CD1c-positive myeloid dendritic cell (primary cell): ENCODE results near the gene BCAM.
A peak's percentile ranks its signal among the peaks of the same experiment; 100 is the strongest.
"Not testable (repeated sequence)": the region's sequence is repeated elsewhere in the genome, so short reads cannot be mapped to it uniquely, and the experiment has no call there.

Experiments
- DNase-seq: peaks from one replicate; pipeline ENCODE4 v3.0.0-alpha.2; 2016; ENCODE audit errors: extremely low spot score

BCAM gene, protein sequence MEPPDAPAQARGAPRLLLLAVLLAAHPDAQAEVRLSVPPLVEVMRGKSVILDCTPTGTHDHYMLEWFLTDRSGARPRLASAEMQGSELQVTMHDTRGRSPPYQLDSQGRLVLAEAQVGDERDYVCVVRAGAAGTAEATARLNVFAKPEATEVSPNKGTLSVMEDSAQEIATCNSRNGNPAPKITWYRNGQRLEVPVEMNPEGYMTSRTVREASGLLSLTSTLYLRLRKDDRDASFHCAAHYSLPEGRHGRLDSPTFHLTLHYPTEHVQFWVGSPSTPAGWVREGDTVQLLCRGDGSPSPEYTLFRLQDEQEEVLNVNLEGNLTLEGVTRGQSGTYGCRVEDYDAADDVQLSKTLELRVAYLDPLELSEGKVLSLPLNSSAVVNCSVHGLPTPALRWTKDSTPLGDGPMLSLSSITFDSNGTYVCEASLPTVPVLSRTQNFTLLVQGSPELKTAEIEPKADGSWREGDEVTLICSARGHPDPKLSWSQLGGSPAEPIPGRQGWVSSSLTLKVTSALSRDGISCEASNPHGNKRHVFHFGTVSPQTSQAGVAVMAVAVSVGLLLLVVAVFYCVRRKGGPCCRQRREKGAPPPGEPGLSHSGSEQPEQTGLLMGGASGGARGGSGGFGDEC

DNA sequence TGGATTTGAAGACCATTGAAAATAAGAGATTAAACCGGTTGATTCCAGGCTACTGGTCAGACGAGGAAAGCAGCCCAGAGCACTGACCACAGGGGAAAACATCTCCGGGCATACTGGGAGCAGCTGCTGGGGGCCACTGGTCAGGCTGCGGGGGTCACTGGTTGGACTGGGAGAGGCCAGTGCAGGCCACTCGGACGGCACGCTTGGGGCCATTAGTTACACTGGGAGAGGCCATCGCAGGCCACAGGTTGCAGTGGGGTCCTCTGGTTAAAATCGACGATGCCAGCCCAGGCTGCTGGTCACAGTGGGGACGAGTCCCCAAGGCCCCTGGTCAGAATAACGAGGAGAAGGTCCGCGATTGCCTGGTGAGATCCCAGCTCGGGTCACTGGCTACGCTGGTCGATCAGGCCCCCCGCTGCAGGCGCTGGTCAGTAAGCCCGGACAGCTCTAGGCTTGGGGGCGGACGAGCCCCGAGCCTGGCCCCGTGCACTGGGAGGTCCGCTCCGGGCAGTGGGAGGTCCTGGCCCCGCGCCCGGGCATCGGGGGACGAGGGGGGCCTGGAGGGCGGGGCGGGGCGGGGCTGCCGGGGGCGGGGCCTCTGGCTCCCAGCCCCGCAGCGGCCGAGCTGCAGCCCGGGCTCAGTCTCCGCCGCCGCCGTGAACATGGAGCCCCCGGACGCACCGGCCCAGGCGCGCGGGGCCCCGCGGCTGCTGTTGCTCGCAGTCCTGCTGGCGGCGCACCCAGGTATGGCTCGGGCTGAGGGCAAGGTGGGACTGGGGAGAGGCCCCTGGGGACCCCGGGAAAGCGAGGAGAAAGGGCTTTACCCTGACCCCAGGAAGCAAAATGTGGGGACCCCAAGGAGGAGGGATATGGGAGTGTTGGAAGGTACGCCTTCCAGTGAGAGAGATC lies at the start of gene BCAM:
BCAM (plus strand) TSS at position 641 of the 909 bp plus-strand sequence; CDS start at position 663, 22 bp downstream.
- DNase-seq = peak; percentile 46

DNA sequence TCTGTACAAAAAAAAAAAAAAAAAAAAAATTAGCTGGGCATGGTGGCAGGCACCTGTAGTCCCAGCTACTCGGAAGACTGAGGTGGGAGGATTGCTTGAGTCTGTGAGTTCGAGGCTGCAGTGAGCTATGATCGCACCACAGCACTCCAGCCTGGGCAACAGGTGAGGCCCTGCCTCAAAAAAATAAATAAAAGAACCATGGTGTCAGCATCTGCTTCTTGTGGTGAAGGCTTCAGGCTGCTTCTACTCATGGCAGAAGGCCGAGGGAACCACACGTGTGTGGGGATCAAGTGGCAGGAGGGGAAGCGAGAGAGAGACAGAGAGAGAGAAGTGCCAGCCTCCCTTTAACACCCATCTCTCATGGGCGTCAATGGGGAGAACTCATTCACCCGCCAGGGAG lies 46.9 kb upstream of the BCAM start:
- no peak for DNase-seq

DNA sequence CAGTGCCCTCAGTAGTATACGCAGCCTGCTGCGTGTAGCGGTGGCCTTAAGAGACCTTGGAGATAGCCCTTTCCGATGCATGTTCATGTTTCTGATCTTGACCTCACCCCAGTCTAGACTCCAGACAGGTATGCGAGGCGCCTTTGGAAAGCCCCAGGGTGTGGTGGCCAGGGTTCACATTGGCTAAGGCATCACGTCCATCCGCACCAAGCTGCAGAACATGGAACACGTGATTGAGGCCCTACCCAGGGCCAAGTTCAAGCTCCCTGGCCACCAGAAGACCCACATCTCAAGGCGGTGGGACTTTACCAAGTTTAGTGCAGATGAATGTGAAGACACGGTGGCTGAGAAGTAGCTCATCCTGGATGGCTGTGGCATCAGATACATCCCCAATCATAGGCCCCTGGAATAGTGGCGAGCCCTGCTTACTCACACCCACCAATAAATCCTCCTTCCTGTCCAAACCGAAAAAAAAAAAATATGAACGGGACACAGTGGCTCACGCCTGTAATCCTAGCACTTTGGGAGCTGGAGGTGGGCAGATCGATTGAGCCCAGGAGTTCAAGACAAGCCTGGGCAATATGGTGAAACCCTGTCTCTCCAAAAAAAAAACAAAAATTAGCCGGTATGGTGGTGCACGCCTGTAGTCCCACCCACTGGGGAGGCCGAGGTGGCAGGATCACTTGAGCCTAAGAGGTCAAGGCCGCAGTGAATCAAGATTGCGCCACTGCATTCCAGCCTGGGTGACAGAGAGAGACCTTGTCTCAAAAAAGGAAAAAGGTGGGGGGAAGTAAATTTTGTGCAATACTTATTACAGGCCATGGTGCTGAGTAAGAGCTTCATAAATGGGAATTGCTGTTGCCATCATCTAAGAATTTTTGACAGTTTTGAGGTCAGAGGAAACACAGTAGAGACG lies 43.6 kb upstream of the BCAM start:
- DNase-seq = peak; percentile 83

DNA sequence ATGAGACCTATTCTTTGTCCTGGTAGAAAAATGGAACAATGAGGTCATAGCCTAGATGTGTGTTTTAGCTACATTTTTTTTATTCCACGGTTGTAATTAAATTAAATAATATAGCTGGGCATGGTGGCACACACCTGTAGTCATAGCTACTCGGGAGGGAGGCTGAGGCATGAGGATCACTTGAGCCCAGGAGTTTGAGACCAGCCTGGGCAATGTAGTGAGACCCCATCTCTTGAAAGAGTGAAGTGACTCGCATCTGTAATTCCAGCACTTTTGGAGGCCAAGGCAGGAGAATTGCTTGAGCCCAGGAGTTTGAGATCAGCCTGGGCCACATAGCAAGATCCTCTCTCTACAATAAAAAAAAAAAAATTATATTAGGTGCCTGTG lies 43.0 kb upstream of the BCAM start:
- DNase-seq = no peak

DNA sequence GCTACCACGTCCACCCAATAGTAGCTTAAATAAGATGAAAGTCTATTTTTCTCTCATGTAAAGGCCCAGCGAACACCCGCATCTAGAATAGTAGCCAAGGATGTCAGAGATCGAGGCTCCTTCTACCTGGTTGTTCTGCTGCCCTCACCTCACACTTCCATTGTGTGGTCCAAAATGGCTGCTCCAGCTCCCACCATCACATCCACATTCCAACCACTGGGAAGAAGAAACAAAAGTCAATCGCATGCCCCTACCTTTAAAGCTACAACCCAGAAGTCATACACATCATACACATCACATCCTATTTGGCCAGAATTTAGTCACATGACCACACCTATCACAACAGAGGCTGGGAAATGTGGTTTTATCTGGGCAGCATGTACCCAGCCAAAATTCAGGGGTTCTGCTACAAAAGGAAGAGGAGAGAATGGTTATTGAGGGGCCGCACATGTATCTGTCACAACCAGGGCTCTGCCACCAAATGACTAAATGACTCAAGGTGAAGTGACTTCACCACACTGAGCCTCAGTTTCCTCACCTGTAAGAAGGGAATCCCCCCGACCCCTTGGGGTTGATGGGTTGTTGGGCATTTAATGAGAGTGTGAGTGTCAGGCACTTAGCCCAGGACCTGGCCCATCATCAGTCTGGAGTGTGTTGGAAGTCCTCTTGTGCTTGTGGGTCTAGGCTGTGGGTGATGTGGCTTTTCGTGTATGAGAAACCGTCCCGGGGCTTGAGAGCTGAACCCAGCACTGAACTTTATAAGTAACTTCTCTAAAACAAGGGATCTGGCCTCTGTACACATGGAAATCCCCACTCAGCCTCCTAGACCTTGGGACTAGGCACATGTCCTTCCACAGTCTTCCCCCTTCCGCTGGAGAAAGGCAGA lies 41.4 kb upstream of the BCAM start:
- DNase-seq = peak; percentile 75

DNA sequence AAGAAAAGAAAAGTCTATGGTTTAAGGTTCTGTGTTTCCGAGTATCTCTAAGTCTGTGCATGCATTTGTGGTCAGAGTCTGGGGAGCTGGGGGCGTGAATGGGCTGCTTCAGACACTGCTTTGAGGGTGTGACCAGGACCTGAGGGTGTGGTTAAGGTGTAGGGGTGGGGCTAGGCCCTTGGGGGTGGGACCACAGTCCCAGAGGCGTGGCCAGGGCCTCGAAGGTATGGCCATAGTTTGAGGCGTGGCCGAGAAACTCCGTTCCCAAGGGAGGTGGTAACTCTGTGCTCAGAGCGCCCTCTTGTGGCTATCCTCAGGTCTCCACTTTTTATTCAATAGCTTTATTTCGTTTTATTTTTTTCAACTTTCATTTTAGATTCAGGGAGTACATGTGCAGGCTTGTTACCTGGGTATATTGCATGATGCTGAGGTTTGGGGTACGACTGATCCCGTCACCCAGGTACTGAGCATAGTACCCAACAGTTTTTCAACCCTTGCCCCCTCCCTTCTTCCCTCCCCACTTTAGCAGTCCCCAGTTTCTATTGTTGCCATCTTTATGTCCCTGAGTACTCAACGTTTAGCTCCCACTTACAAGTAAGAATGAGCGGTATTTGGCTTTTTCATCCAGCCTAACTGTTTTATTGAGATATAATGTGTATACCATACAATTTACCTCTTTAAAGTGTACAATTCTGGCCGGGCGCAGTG lies 38.2 kb upstream of the BCAM start:
- DNase-seq = peak; percentile 99

DNA sequence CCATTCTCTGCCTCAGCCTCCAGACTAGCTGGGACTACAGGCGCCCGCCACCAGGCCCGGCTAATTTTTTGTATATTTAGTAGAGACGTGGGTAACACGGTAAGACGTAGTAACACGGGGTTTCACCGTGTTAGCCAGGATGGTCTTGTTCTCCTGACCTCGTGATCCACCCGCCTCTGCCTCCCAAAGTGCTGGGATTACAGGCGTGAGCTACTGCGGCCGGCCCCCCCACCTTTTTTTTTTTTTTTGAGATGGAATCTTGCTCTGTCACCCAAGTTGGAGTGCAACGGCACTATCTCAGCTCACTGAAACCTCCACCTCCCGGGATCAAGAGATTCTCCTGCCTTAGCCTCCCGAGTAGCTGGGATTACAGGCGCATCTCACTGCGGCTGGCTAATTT lies 36.8 kb upstream of the BCAM start:
- DNase-seq = not testable (repeated sequence)

DNA sequence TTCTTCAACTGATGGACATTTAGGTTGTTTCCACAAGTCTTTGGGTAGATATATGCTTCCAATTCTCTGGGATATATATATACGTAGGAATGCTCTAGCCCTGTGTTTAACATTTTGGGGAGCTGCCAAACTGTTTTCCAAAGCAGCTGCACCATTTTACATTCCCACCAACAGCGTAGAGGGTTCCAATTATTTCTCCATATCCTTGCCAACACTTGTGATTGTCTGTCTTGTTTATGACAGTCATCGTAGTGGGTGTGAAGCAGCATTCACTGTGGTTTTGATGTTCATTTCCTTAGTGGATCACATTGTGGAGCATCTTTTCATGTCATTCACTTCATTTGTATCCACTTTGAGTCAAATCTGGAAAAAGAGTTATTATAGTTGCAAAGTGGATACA lies 35.9 kb upstream of the BCAM start:
- no peak for DNase-seq

DNA sequence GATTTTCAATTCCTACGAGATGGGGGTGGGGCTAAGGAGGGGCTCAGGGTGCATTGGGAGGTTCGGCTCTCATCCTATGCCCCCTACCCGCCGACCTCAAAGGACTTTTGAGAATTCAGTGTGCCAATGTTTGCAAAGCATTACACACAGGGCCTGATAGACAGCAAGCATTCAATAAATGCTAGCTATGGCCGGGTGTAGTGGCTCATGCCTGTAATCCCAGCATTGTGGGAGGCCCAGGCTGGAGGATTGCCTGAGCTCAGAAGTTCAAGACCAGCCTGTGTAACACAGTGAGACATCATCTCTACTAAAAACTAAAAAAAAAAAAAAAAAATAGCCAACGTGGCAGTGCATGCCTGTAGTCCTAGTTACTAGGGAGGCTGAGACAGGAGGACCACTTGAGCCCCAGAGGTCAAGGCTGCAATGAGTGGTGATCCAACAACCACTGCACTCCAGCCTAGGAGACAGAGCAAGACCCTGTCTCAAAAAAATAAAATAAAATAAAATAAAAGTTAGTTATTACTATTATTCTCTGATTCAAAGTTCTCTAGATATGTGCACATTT lies 33.1 kb upstream of the BCAM start:
- no peak for DNase-seq

DNA sequence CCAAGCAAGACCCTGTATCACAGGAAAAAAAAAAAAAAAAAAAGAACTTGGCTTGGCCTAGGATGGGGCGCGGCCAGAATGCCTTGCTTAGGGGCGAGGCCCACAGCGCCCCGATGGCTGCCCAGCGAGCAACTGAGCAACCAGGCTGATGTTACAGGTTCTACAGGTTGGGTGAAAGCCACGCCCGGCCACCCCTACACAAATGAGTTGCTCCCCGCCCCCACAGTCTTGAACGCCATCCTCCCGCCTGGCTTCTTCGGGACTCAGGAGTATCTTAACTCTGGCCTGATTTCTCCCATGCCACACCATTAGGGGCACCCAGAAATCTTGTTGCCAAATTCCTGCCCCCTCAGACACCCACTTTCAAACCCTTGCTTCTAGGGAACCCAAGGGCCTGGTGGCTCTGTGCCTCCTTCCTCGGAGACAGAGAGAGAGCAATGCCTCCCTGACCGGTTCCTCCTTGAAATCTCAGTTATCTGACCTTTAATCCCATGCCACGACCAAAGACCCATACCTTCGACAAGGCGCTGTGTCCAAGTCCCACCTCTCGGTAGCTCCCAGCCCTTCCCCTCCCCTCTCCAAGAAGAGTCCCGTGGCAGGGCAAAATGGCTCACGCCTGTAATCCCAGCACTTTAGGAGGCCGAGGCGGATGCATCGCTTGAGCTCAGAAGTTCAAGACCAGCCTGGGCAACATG lies 32.4 kb upstream of the BCAM start:
- DNase-seq = no peak

DNA sequence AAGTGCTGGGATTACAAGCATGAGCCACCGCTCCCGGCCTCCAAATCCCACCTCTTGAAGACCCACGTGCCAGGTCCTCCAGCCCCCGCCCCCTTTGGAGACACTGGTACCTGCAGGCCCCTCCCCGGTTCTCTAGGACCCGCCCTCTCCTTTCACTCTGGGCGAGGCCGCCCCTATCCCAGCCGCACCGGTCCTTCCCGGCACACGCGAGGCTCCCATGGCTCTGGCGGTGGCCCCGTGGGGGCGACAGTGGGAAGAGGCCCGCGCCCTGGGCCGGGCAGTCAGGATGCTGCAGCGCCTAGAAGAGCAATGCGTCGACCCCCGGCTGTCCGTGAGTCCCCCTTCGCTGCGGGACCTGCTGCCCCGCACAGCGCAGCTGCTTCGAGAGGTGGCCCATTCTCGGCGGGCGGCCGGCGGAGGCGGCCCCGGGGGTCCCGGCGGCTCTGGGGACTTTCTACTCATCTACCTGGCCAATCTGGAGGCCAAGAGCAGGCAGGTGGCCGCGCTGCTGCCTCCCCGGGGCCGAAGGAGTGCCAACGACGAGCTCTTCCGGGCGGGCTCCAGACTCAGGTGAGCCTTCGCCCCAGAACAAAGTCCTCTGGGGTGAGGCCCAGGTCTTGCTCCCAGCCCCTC lies 31.1 kb upstream of the BCAM start, which contains the start of gene CBLC:
CBLC (plus strand) TSS at position 176 of the 633 bp plus-strand sequence; CDS start at position 218, 42 bp downstream.
- no peak for DNase-seq

DNA sequence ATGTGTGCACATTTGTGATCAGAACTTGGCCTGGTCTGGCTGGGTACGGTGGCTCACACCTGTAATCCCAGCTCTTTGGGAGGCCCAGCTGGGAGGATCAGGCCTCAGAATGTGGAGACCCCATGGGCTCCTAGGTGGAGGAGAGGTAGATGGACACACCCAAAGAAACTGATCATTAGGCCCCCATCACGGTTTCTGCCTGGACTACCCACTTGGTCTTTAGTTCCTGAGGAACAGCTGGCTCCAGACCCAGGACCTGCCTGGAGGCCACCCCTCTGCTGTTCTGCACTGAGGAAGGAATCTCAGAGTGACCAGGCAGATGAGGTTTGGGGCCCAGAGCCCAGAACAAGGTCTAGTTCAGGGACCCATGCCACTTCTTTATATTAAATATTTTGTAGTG lies 29.8 kb upstream of the BCAM start:
- no peak for DNase-seq

DNA sequence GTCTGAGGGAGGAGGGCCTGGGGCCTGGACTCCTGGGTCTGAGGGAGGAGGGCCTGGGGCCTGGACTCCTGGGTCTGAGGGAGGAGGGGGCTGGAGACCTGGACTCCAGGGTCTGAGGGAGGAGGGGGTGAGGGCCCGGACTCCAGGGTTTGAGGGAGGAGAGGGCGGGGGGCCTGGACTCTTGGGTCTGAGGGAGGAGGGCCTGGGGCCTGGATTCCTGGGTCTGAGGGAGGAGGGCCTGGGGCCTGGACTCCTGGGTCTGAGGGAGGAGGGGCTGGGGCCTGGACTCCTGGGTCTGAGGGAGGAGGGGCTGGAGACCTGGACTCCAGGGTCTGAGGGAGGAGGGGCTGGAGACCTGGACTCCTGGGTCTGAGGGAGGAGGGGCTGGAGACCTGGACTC lies 27.2 kb upstream of the BCAM start:
- DNase-seq = not testable (repeated sequence)

DNA sequence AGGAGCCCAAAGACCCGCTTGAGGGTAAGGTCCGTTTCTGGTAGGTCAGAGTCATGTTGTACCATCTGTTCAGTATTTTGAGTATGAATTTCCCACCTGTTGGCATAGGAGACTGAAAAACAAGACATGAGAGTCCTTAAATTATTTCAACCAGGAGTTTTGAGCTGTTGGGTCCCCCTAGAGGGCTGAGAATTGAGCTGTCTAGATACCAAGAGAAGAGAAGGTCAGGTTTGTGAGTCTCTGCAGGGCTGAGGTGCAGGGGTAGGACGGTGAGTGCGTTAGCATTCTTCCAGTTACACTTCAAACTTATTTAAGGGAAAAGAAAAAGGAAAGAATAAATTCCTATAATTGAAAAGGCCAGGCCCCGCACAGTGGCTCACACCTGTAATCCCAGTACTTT lies 26.2 kb upstream of the BCAM start:
- no peak for DNase-seq

DNA sequence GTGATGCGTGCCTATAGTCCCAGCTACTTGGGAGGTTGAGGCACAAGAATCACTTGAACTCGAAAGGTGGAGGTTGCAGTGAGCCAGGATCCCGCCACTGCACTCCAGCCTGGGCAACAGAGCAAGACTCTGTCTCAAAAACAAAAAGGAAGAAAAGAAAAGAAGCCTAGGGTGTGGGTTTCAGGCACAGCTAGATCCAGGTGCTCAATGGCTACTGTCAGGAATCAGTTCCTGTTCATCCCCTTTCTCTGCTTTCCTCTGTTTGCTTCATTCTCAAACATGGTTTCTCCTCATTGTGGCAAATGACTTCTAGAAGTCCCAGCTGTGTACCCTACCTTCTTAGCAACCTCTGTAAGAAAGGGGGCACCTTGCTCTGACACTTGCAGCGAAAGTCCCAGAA lies 25.4 kb upstream of the BCAM start:
- DNase-seq = no peak

DNA sequence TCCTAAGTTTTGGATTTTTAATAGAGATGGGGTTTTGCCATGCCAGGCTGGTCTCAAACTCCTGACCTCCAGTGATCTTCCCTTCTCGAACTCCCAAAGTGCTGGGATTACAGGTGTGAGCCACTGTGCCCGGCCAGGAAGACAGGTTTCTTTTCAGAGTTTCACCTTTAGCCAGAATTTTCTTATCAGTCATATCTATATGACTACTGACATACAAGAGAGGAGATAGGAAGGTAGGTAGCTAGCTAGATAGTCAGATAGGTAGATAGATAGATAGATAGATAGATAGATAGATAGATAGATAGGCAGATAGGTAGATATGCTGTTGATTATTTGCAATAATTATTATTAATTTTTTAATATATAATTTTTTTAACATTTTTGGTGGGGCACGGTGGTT lies 23.6 kb upstream of the BCAM start:
- DNase-seq = no peak

DNA sequence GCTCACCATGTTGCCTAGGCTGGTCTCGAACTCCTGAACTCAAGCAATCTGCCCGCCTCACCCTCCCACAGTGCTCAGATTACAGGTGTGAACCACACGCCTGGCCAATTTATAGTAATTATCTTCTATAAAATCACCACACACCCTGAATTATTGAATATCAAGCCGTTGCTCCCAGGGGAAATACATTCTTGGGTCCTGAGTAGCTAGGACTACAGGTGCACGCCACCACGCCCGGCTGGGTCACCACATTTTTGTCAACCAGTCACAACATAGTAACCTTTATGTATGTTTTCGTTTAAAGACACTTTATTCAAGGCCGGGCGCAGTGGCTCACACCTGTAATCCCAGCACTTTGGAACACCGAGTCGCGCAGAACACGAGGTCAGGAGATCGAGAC lies 22.9 kb upstream of the BCAM start:
- DNase-seq = no peak

DNA sequence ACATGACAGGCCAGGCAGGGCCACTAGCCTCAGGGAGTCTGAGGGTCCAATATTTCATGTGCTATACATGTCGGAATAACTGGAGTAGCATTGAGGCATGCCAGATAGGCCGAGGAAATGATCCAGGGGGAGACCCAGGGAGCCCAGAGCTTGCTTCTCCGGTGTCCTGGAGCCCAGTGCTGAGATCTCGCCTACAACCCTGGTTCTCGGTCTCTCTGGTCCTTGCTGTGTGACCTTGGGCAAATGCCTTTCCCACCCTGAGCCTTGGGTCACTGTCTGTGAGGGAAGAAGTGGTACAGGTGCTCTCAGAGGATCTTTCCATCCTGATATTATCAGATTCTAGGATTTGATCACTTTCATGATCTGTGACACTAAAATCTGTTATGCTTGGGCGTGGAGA lies 19.9 kb upstream of the BCAM start:
- DNase-seq = no peak
